MCF 10A (cell line): ENCODE data around the gene ZBTB12. TPM values are rescaled to one million over a fixed set of nuclear protein-coding genes. Genes with fewer than 3 reads are reported as not detected.
A peak's percentile ranks its signal among the peaks of the same experiment; 100 is the strongest.

ENCODE experiments used
- Bru-seq: library from RNA; stranded (reverse); fragments of 400-500 nt; gene quantifications from one replicate; lab custom pipeline; 2021; lab: Mats Ljungman, UMichigan
- BruChase-seq, 2 experiments: library from RNA; stranded (reverse); fragments of 400-500 nt; gene quantifications; one replicate each; lab custom pipeline; 2021; lab: Mats Ljungman, UMichigan
- BruUV-seq: library from RNA; stranded (reverse); fragments of 400-500 nt; replicated peaks from 2 replicates; lab custom pipeline; 2021; lab: Mats Ljungman, UMichigan
- CTCF ChIA-PET: fragments of 300-600 bp; sonication (Branson Sonifier 250); formaldehyde crosslinking; extraction: SDS; loops from one replicate; lab custom pipeline; 2021; ENCODE audit warnings: antibody characterized with exemption, inconsistent platforms; lab: Yijun Ruan, JAX
- POLR2A ChIA-PET: fragments of 300-600, 350-650 bp; sonication (Branson Sonifier 250); formaldehyde crosslinking; extraction: SDS; loops from one replicate; lab custom pipeline; 2020; ENCODE audit warnings: antibody characterized with exemption, inconsistent platforms; lab: Yijun Ruan, JAX
- DNase-seq: peaks from one replicate; pipeline ENCODE4 v3.0.0-alpha.2; 2018; ENCODE audit not compliant: unreplicated experiment
- H3K27ac Mint-ChIP-seq: one replicate; pipeline ENCODE4 v1.8.0; 2022; ENCODE audit warnings: mild to moderate bottlenecking, low read depth, mixed read lengths; ENCODE audit not compliant: unreplicated experiment
- H3K27me3 Mint-ChIP-seq: one replicate; pipeline ENCODE4 v1.8.0; 2022; ENCODE audit warnings: mixed read lengths; ENCODE audit not compliant: insufficient read depth, unreplicated experiment
- H3K36me3 Mint-ChIP-seq: one replicate; pipeline ENCODE4 v1.8.0; 2022; ENCODE audit warnings: mild to moderate bottlenecking, moderate library complexity, mixed read lengths; ENCODE audit not compliant: insufficient read depth, unreplicated experiment
- H3K4me1 Mint-ChIP-seq: one replicate; pipeline ENCODE4 v1.8.0; 2022; ENCODE audit warnings: mixed read lengths; ENCODE audit not compliant: insufficient read depth, unreplicated experiment
- H3K4me3 Mint-ChIP-seq: one replicate; pipeline ENCODE4 v1.8.0; 2022; ENCODE audit warnings: mild to moderate bottlenecking, moderate library complexity, mixed read lengths; ENCODE audit not compliant: unreplicated experiment
- H3K9me3 Mint-ChIP-seq: one replicate; pipeline ENCODE4 v1.8.0; 2022; ENCODE audit warnings: mixed read lengths; ENCODE audit not compliant: unreplicated experiment
- intact Hi-C: fragments of 100-400 bp; cut with micrococcal nuclease; formaldehyde crosslinking; loops from 2 replicates; pipeline ENCODE4 v1.14.1; 2022
- long read RNA-seq: library from polyadenylated mRNA; stranded (forward); transcript quantifications from one replicate; pipeline ENCODE4 v2.0.0, GENCODE V29; 2022
- total RNA-seq: library from RNA; stranded (reverse); gene quantifications from 2 replicates; pipeline ENCODE4 v1.2.3, GENCODE V29; 2022
- TF ChIP-seq, protein P1 (sequence below): fragments of 200-600 bp; IDR thresholded peaks from one replicate; pipeline ENCODE4 v1.8.0; 2022; ENCODE audit warnings: antibody characterized with exemption, mild to moderate bottlenecking; ENCODE audit not compliant: unreplicated experiment

The ZBTB12 gene, protein sequence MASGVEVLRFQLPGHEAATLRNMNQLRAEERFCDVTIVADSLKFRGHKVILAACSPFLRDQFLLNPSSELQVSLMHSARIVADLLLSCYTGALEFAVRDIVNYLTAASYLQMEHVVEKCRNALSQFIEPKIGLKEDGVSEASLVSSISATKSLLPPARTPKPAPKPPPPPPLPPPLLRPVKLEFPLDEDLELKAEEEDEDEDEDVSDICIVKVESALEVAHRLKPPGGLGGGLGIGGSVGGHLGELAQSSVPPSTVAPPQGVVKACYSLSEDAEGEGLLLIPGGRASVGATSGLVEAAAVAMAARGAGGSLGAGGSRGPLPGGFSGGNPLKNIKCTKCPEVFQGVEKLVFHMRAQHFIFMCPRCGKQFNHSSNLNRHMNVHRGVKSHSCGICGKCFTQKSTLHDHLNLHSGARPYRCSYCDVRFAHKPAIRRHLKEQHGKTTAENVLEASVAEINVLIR
- total RNA-seq: 3.6 and 4.0 TPM in 2 replicates
- Bru-seq, nascent RNA: not detected
- BruChase-seq, experiment 1, labeled RNA remaining after a 6-hour chase: percentile 51 among the genes with signal in this experiment
- percentile 36 among the genes with signal in this experiment for BruChase-seq, experiment 2, labeled RNA remaining after a 2-hour chase
- long read RNA-seq, partial matches to known transcripts: 0 of 4 reads
- long read RNA-seq, other reads (novel, unspliced or antisense): 4 of 4 reads

DNA sequence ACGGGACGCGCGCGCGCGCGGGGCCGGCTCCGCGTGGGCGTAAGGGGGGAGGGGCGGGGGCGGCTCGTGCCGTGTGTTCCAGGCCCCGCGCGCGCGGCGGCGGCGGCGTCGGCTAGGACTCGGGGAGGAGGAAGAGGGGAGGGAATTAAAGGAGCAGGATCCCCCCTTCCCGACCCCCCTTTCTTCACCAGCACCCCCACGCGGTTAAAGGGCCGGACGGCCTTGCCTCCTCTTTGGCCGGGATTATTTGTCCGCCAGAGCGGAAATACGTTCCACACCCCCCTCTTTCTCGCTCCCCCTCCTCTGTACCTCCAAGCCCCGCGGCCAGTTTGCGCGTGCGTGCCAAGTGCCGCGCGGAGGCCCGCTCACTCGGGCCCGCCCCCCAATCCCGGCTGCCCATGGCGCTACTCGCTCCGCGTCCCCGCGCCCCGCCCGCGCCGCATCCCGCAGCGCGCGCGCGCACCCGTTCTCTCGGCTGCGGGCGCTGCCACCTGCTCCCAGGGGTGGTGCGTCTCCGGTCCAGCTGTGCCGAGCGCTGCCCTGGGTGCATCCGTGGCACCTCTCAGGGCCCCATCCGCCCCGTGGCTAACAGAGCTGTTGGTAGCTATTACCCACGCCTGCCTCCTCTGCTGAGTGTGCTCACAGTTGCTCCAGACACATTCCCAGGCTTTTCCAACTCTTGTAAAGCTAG, at the start of gene ZBTB12:
Gene ZBTB12 (minus strand): TSS at position 134 of the 691 bp plus-strand sequence. CDS start 781 bp downstream, outside the sequence.
- Mint-ChIP-seq H3K27ac (peak within 1 kb of the TSS; percentile 33), H3K4me3 (peak within 1 kb of the TSS; percentile 67), H3K4me1 (peaks cover 24% of the 10 kb centered on the region), H3K9me3 (no peaks in the 10 kb centered on the region), H3K36me3 (peaks cover 10% of the 10 kb centered on the region), H3K27me3 (no peaks in the 10 kb centered on the region)
- TF ChIP-seq, protein P1, sequence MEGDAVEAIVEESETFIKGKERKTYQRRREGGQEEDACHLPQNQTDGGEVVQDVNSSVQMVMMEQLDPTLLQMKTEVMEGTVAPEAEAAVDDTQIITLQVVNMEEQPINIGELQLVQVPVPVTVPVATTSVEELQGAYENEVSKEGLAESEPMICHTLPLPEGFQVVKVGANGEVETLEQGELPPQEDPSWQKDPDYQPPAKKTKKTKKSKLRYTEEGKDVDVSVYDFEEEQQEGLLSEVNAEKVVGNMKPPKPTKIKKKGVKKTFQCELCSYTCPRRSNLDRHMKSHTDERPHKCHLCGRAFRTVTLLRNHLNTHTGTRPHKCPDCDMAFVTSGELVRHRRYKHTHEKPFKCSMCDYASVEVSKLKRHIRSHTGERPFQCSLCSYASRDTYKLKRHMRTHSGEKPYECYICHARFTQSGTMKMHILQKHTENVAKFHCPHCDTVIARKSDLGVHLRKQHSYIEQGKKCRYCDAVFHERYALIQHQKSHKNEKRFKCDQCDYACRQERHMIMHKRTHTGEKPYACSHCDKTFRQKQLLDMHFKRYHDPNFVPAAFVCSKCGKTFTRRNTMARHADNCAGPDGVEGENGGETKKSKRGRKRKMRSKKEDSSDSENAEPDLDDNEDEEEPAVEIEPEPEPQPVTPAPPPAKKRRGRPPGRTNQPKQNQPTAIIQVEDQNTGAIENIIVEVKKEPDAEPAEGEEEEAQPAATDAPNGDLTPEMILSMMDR: no peak
- no TSS peak for BruUV-seq
- POLR2A ChIA-PET: interaction anchor here (0.9 to 2.8 kb wide), 15 partner anchors 11 to 231 kb away, joined by 3 to 23 read pairs (median 3); partner anchors contain the start of genes ABHD16A, CFB and DXO
- peak; percentile 93 for DNase-seq
- intact Hi-C loops: loop anchor here (1.0 kb wide), 1 partner anchor 50 kb away; no protein-coding TSS in a partner anchor
- CTCF ChIA-PET: interaction anchor here (0.6 to 1.4 kb wide), 4 partner anchors 48 to 132 kb away, joined by 3 to 8 read pairs (median 4); no protein-coding TSS in a partner anchor

DNA sequence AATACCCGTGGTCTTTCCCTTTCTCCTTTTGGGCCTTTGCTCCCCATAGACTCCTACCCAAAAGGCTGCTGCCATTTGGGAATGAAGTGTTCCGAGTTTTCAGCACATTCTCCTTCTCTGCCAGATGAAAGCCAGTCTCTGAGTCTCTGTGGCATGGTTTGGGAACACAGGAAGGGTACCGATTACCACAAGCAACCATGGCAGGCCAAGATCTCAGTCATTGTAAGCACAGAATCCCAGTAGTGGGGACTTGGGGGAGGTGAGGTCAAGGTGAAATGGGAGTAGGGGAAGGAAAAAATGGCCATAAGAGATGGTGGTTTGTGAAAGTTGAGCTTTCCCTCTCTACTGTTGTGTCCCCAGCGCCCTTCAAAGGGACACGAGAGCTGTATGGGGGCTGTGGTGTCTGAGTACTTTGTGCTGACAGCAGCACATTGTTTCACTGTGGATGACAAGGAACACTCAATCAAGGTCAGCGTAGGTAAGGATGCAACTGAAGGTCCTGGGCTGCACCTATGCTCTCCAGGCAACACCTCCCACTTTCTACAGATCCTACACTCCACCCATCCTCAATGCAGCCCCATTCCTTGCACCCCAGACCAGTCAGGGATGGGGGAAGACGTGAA, 48.2 kb upstream of the ZBTB12 start:
- no TSS peak for BruUV-seq
- Mint-ChIP-seq H3K4me1 (peaks cover 41% of the 10 kb centered on the region), H3K36me3 (peaks cover 57% of the 10 kb centered on the region), H3K4me3 (no peak overlapping the region), H3K27me3 (no peaks in the 10 kb centered on the region), H3K27ac (peak overlapping the region; percentile 44), H3K9me3 (no peaks in the 10 kb centered on the region)
- intact Hi-C loops: loop anchor here (10.0 kb wide), 1 partner anchor 115 kb away; no protein-coding TSS in a partner anchor
- DNase-seq: no peak
- TF ChIP-seq, protein P1: no peak
- CTCF ChIA-PET: interaction anchor here (0.6 to 3.9 kb wide), 8 partner anchors 12 to 373 kb away, joined by 3 to 32 read pairs (median 5); partner anchors contain the start of genes EHMT2 and ZBTB12
- POLR2A ChIA-PET: interaction anchor here (0.5 to 3.6 kb wide), 7 partner anchors 9 to 227 kb away, joined by 3 to 37 read pairs (median 4); partner anchors contain the start of genes DXO, EHMT2, NELFE and NEU1

DNA sequence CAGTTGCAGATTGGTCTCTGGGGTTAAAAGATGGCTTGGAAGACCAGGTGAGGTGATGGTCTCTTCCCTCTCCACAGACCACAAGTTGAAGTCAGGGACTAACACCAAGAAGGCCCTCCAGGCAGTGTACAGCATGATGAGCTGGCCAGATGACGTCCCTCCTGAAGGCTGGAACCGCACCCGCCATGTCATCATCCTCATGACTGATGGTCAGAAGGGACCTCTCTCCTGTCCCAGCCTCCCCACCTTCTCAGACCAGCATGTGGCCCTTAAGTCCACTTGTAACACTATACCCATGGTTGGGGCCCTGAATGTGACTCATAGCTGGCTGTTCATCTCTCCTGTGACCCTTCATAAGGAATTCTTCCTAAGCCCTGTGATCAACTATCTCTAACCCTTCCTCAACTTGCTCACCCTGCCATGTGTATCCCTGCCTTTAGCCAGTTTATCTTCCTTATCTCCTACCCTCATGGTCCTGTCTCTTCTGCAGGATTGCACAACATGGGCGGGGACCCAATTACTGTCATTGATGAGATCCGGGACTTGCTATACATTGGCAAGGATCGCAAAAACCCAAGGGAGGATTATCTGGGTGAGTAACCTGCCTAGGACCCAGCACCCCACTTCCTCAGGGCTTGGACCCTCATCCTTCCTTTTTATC, 47.0 kb upstream of the ZBTB12 start:
- no peaks in the 10 kb centered on the region for H3K27me3 Mint-ChIP-seq
- TF ChIP-seq, protein P1: no peak
- no TSS peak for BruUV-seq
- H3K27ac Mint-ChIP-seq: peak overlapping the region; percentile 70
- ChIA-PET CTCF (interaction anchor here (0.6 to 2.5 kb wide), 3 partner anchors 13 to 372 kb away, joined by 3 to 6 read pairs (median 3); partner anchors contain the start of gene ZBTB12), POLR2A (interaction anchor here (1.6 to 3.6 kb wide), 4 partner anchors 10 to 51 kb away, joined by 6 to 24 read pairs (median 8); partner anchors contain the start of genes DXO, EHMT2, NELFE and SKIC2)
- DNase-seq: peak; percentile 54
- peaks cover 47% of the 10 kb centered on the region for H3K4me1 Mint-ChIP-seq
- intact Hi-C loops: no loop called here
- no peaks in the 10 kb centered on the region for H3K9me3 Mint-ChIP-seq
- H3K4me3 Mint-ChIP-seq: peak overlapping the region; percentile 17
- peaks cover 52% of the 10 kb centered on the region for H3K36me3 Mint-ChIP-seq
